T-helper 1 cell treated with Interleukin-12 subunit alpha and Interleukin-12 subunit beta and Interleukin-4 antibody, amounts not matched to agents 30 ng/mL and 1 ng/mL, for 36 hours (primary cell): ENCODE data around the gene KIF6. TPM values are rescaled to one million over a fixed set of nuclear protein-coding genes. Genes with fewer than 3 reads are reported as not detected.

Source experiments
- intact Hi-C: fragments of 100-400 bp; cut with micrococcal nuclease; formaldehyde crosslinking; loops from one replicate; pipeline ENCODE4 v1.15.1; 2024
- total RNA-seq: library from RNA; stranded (reverse); gene quantifications from 2 replicates; pipeline ENCODE4 v1.2.3, GENCODE V29; 2022

Gene KIF6, protein sequence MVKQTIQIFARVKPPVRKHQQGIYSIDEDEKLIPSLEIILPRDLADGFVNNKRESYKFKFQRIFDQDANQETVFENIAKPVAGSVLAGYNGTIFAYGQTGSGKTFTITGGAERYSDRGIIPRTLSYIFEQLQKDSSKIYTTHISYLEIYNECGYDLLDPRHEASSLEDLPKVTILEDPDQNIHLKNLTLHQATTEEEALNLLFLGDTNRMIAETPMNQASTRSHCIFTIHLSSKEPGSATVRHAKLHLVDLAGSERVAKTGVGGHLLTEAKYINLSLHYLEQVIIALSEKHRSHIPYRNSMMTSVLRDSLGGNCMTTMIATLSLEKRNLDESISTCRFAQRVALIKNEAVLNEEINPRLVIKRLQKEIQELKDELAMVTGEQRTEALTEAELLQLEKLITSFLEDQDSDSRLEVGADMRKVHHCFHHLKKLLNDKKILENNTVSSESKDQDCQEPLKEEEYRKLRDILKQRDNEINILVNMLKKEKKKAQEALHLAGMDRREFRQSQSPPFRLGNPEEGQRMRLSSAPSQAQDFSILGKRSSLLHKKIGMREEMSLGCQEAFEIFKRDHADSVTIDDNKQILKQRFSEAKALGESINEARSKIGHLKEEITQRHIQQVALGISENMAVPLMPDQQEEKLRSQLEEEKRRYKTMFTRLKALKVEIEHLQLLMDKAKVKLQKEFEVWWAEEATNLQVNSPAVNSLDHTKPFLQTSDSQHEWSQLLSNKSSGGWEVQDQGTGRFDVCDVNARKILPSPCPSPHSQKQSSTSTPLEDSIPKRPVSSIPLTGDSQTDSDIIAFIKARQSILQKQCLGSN
- 0.10 TPM in 1 of 2 replicates, not detected in the other for total RNA-seq

- intact Hi-C loops, result loop anchor here (2.0 kb wide), 1 partner anchor 610 kb away; the partner anchor contains the start of gene SAYSD1
Observed at GRCh38 chr6:39724787-39725631, at the start of gene KIF6. Gene KIF6, minus strand, starts transcription at chr6:39725408. Its CDS starts 98 bp downstream, at chr6:39725310.

DNA sequence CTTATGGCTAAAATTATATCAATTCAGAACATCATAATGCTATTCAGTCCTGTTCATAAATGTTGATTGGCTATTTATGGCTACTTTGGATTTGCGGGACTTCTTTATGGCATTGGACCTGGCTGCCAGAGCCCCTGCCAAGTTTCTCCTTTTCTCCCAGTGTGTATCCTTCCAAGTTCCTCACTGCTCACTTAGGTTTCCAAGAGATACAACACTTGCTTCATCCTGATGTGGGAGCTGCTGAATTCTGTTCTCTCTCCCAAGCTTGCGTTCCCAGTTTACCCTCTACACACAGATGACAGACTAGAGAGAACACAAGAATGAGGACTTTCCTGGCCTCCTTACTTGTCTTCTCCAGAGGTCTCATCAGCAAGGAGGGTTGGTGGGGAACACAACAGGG is 48.6 kb upstream of the KIF6 start:
- intact Hi-C loops, result no loop called here

GRCh38 chr6:39772559-39773273 is 47.5 kb upstream of the KIF6 start:
- intact Hi-C loops, result no loop called here

- intact Hi-C loops, result no loop called here
Observed at GRCh38 chr6:39770446-39770845, 45.2 kb upstream of the KIF6 start.

DNA sequence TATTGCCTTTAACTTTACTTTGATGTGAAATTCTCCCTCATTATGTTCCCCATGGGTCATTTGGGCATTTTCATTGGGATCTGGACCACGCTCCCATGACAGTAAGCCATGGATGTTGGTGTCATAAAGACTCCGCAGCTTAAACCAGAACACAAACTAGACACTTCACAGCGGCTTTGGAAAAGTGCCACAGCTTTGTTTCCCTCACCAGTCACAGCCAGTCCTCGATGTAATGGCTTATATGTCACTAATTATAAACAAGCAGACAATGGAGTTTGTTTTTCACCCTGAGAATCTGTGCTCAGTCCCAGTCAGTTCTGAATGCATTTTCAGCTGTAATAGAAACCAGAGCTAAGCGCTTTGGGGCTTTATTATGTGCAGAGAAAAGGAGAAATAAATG is 43.8 kb upstream of the KIF6 start:
- intact Hi-C loops, result no loop called here

- intact Hi-C loops, result no loop called here
Observed at GRCh38 chr6:39765508-39766065, 40.4 kb upstream of the KIF6 start.

- intact Hi-C loops, result no loop called here
Observed at GRCh38 chr6:39760226-39760952, 35.2 kb upstream of the KIF6 start.

DNA sequence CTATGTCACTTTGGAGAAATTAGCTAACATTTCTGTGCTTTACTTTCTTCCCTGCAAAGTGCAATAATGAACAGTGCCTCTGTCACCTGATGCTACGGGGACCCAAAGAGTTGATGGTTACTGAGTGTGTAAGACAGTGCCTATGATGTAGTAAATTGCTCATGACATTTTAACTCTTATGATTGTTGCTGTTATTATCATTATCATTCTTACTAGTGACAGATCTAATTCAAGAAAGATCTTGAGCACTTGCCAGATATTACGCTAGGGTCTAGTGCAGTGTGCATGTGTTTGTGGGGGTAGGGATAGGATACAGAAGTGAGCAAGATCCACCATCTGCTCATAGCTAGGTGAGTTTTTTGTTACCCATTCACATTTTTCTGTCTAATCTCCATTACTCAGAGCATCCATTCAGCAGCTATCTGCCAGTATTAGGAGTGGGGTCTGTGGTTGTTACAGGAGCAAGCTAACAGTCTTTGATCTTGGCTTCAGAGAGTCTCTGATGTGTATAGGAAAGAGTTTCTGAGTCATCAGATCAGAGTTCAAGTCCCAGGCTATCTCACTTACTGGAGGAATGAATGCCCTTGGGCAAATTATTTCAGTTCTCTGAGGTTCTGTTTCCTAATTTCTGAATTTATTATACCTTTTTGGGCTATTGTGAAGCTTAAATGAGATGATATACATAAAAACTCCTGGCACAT is 33.8 kb upstream of the KIF6 start:
- intact Hi-C loops, result no loop called here

DNA sequence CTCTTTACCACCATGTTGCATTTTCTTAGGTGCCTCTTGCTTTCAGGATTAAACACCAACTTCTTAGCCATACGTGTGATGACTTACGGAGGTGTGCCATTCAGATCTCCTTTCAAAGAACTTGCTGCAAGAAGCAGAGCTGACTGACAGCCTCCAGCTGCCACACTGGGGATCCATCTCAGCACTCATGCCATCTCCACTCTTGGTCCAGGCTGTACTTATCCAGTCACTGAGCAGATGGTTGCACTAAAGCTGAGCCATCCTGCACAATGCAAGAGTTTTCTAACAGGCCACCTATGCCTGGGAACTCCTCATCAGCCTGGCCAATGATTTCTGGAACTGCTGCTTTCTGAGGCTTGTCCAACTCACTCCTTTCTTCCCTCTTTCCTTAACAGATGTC is 31.4 kb upstream of the KIF6 start:
- intact Hi-C loops, result no loop called here

GRCh38 chr6:39755231-39755630 is 30.0 kb upstream of the KIF6 start:
- intact Hi-C loops, result no loop called here

GRCh38 chr6:39754514-39755115 is 29.4 kb upstream of the KIF6 start:
- intact Hi-C loops, result no loop called here

GRCh38 chr6:39753725-39754045 is 28.5 kb upstream of the KIF6 start:
- intact Hi-C loops, result no loop called here

DNA sequence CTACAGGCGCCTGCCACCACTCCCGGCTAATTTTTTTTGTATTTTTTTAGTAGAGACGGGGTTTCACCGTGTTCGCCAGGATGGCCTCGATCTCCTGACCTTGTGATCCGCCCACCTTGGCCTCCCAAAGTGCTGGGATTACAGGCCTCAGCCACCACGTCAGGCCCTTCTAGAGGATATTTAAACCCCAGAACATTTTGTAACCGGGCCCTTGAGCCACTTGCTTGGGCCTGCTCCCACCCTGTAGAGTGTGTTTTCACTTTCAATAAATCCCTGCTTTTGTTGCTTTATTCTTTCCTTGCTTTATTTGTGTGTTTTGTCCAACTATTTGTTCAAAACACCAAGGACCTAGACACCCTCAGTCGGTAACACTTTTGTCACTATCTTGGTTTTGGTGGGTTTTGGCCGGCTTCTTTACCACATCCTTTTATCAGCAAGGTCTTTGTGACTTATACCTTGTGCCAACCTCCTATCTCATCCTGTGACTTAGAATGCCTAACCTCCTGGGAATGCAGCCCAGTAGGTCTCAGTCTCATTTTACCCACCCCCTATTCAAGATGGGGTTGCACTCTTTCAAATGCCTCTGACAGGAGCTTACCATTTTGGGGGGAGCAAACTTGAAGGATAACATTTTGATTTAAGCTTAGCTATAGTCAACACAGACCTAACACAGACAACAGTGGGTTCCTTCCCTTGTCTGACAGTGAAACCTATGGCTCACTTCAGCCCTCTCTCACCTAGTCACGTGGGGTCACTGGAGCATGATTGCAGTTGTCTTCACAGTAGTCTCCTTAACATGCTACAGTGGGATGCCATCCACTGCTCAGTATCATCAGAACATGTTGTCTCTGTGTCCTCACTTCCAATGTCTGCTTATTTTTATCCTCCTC is 27.9 kb upstream of the KIF6 start:
- intact Hi-C loops, result no loop called here

- intact Hi-C loops, result no loop called here
Observed at GRCh38 chr6:39746795-39747194, 21.6 kb upstream of the KIF6 start.

- intact Hi-C loops, result no loop called here
Observed at GRCh38 chr6:39733704-39734103, 8.5 kb upstream of the KIF6 start.

DNA sequence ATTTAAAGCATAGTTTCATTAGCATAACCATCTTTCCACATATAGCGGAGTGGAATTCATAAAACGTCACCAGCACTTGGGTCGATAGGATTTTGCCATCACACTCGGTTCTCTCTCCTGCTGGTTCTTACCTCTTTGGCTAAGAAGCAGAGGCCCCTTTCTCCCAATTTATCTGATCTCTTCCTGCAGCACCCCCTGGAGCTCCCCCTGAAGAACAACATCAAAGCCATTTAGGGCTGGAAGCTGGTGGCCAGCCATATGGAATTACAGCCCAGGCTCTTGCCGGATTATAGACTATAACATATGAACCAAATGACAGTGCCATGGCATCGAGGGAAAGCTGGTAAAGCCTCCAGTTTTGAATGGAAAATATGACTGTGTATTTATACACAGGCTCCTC is 6.4 kb upstream of the KIF6 start:
- intact Hi-C loops, result no loop called here

DNA sequence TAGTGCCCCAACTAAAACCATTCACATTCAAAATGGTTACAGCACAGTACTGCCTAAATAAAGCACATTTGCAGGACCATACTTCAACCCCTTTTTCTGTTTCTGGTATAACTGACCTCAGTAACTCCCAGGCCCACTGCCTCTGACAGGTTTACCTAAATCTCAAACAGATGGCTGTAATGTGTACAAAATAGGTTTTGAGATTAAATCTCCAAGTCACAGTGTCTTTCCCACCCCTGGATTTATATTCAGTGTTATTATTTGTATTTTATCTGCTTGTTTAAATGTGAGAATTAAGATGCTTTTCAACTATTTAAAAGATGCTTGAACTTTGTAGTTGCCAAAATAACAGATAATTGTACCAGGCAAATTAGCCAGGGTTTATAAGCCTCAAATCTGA is 4.7 kb upstream of the KIF6 start:
- intact Hi-C loops, result no loop called here

DNA sequence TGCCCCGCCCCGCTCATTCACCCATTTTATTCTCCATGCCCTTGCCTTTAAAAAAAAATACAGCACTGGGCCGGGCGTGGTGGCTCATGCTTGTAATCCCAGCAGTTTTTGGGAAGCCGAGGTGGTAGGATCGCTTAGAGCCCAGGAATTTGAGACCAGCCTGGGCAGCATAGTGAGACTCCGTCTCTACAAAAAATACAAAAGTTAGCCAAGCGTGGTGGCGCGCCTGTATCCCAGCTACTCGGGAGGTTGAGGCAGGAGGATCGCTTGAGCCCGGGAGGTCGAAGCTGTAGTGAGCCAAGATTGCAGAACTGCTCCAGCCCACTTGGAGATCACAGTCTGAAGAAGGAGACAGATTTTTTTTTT is 407 bp upstream of the KIF6 start:
- intact Hi-C loops, result loop anchor here (2.0 kb wide), 1 partner anchor 611 kb away; the partner anchor contains the start of gene SAYSD1
